Measurements from ENCODE around the gene GGT6.

- TF ChIP-seq POLR2AphosphoS5 (IDR thresholded peaks at IDR 0.05; ENCODE audit: low read depth, low read length) (no peak), CTCF (IDR thresholded peaks at IDR 0.05) (no peak), PBX3 (IDR thresholded peaks at IDR 0.05) (no peak), REST (IDR thresholded peaks at IDR 0.05; ENCODE audit: low read depth, low read length) (no peak), GATA2 (CRISPR knock-in tag; IDR thresholded peaks at IDR 0.05) (no peak), TEAD4 (IDR thresholded peaks at IDR 0.05; ENCODE audit: borderline replicate concordance, insufficient read depth) (no peak), YY1 (IDR thresholded peaks at IDR 0.05; ENCODE audit: low read depth) (no peak), USF1 (IDR thresholded peaks at IDR 0.05; ENCODE audit: borderline replicate concordance, low read depth) (no peak), MAX (IDR thresholded peaks at IDR 0.05; ENCODE audit: low read depth) (no peak), FOSL2 (IDR thresholded peaks at IDR 0.05; ENCODE audit: borderline replicate concordance, low read depth) (no peak), ELF1 (IDR thresholded peaks at IDR 0.05) (no peak), GABPA (IDR thresholded peaks at IDR 0.05; ENCODE audit: low read depth) (no peak), FOXM1 (IDR thresholded peaks at IDR 0.05; ENCODE audit: low read depth) (no peak), TAF1 (IDR thresholded peaks at IDR 0.05; ENCODE audit: borderline replicate concordance, low read depth, low read length) (no peak)
Observed at GRCh38 chr17:4522661-4523060, 37.7 kb downstream of the GGT6 start.

Data from SK-N-SH (cell line).